GM12892 (cell line): ENCODE measurements around the gene HBM.

Experiments used
- POLR2A ChIP-seq: IDR thresholded peaks from 2 replicates; pipeline ENCODE4 v1.6.1; 2011; ENCODE audit warnings: low read depth, low read length, control low read depth
- POLR2AphosphoS5 ChIP-seq: IDR thresholded peaks from 2 replicates; pipeline ENCODE4 v1.6.1; 2011; ENCODE audit warnings: low read depth, low read length, control low read depth

GRCh38 chr16:181565-182021, 15.8 kb downstream of the HBM start:
- no peak for TF ChIP-seq POLR2AphosphoS5
- TF ChIP-seq POLR2A, result no peak
